VCaP (cell line): Measurements from ENCODE around the gene C3orf85.

Experiments
- H3K27ac ChIP-seq: fragments of 450-650 bp; 2 replicates; pipeline ENCODE4 v1.5.1; 2017
- CTCF ChIP-seq: fragments of 450-650 bp; conservative IDR thresholded peaks from 2 replicates; pipeline ENCODE4 v1.5.1; 2017; ENCODE audit warnings: mild to moderate bottlenecking, moderate library complexity

C3orf85 gene

GRCh38 chr3:109112946-109113760 lies 23.4 kb upstream of the C3orf85 start:
- TF ChIP-seq CTCF = no peak
- H3K27ac ChIP-seq = no peak overlapping the region

- TF ChIP-seq CTCF = no peak
- no peak overlapping the region for H3K27ac ChIP-seq
Observed at GRCh38 chr3:109114746-109115145, 21.8 kb upstream of the C3orf85 start.

- H3K27ac ChIP-seq = no peak overlapping the region
- no peak for TF ChIP-seq CTCF
Observed at GRCh38 chr3:109115451-109115850, 21.1 kb upstream of the C3orf85 start.

- no peak overlapping the region for H3K27ac ChIP-seq
- no peak for TF ChIP-seq CTCF
Observed at GRCh38 chr3:109116031-109116430, 20.5 kb upstream of the C3orf85 start.

GRCh38 chr3:109117939-109118338 lies 18.6 kb upstream of the C3orf85 start, which contains the start of gene MORC1:
MORC1 (minus strand) TSS chr3:109118134; CDS start chr3:109118059, 75 bp downstream.
- no peak for TF ChIP-seq CTCF
- no peak within 1 kb of the TSS for H3K27ac ChIP-seq

- no peak overlapping the region for H3K27ac ChIP-seq
- TF ChIP-seq CTCF = no peak
Observed at GRCh38 chr3:109118584-109118983, 17.9 kb upstream of the C3orf85 start.

- TF ChIP-seq CTCF = no peak
- H3K27ac ChIP-seq = no peak overlapping the region
Observed at GRCh38 chr3:109122690-109123089, 13.8 kb upstream of the C3orf85 start.
